HG02938 (cell line): ENCODE results near the gene UNC79.

Experiments used
- ATAC-seq: cut with Tn5 transposase; IDR thresholded peaks from one replicate; pipeline ENCODE4 v1.9.1; 2021; ENCODE audit warnings: mild to moderate bottlenecking, moderate library complexity; ENCODE audit not compliant: unreplicated experiment

The UNC79 gene

GRCh38 chr14:93655078-93655750 is 224.5 kb downstream of the UNC79 start:
- ATAC-seq: no peak

GRCh38 chr14:93657875-93658274 is 227.1 kb downstream of the UNC79 start:
- no peak for ATAC-seq

DNA sequence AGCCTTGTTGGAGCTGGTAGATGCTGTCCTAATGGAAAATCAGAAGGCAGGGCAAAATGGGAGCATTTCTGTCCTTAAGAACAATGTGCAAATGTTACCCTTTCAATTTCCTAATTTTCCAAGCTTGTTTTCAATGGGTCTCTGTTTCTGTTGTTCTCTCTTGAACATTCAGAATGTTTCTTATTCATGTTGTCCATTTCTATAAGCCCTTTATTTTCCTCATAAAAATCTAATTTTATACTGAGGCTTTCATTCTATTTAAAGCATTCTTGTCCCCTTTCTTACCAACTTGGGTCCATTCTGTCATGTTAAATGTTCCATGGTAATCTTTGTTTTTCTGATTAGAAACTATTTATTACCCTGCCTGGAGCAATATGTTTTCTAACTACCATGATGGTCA is 232.6 kb downstream of the UNC79 start:
- no peak for ATAC-seq

DNA sequence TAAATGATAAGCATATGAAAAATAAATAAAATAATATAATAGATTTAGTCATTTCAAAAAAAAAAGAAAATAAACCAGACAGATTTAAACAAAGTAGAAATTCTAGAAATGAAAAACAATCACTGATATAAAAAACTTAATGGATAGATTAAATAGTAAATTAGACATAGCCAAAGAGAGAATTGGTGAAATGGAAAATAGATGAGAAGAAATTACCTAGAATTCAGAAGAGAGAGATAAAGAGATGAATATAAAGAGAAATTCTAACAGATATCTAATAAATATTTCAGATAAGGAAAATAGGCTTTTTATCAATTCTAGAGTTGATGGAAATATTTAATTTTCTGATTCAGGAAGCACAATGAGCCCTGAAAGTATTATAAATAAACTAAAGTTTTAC is 234.4 kb downstream of the UNC79 start:
- ATAC-seq: no peak

DNA sequence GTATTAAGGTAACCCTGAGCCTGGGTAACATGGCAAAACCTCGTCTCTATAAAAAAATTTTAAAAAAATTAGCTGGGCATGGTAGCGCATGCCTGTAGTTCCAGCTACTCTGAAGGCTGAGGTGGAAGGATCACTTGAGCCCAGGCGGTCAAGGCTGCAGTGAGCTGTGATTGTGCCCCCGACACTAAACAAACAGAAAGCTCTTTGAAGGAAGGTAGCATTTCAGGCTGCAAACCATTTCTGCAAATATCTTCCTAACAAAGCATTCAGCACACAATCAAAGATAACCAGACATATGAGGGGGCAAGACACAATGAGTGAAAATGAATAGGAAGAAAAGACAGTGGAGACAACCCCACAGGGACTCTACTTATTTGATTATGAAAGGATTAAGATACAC is 238.9 kb downstream of the UNC79 start:
- no peak for ATAC-seq

- ATAC-seq: no peak
These were observed 243.6 kb downstream of the UNC79 start for GRCh38 chr14:93674343-93674742.

DNA sequence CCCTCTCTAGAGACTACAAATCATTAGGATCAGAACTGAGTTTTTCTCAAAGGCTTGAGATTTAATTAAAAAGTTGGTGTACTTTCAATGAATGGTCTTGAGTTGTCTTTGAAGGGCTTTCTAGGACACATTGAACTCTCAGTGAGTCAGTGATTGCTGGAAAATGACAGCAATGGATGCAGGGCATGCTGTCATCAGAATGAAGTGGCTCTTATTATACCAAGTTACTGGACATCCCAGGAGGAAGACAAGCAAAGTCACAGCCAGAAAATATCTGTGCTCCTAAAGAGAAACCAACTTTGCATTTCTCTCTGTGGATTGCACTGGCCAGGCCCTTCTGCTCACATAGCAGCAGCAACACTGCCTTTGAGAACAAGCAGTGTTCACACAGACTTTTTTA is 244.9 kb downstream of the UNC79 start:
- no peak for ATAC-seq

DNA sequence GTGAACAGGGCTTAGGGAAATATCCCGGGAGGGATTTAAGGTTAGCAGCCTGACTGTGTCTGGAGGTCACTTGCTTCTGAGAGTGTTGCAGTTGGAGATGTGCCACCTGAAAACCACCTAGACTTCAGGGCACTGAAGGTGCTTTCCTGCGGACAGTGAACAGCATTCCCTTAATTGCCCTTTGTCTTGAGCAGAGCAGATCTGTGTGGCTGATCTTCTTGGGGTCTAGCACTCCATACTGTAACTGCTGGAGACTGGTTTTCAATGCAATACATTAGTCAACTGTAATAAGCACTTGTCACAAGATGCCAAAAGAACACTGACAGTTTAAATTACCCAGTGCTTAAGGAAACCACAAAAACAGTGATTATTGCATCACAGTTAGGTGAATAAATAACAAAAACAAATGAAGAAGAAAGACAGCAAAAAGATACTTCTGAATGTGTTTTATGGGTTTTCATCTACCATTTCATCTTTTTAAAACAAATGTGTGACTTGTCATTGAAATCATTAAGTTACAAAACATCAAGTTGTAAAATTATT is 245.7 kb downstream of the UNC79 start:
- no peak for ATAC-seq

DNA sequence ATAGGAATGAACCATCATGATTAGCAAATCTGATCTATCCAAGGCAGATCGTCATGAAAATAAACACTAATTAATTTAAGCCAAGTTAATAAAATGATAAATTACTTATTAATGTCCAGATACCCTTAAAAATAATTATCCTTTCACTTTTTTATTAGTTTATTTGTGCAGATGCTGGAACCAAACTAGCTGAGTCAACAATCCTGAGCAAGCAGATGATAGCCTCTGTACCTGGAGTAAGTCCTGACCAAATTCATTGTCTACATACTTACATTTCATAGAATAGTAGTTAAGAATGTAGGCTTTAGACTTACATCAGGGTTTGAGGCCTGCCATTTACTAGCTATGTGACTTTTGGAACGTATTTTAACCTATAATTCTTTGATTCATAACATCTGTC is 251.7 kb downstream of the UNC79 start:
- no peak for ATAC-seq

GRCh38 chr14:93683226-93683625 is 252.5 kb downstream of the UNC79 start:
- no peak for ATAC-seq

GRCh38 chr14:93685121-93685895 is 254.6 kb downstream of the UNC79 start:
- no peak for ATAC-seq

- no peak for ATAC-seq
These were observed 255.5 kb downstream of the UNC79 start for GRCh38 chr14:93686268-93686667.

DNA sequence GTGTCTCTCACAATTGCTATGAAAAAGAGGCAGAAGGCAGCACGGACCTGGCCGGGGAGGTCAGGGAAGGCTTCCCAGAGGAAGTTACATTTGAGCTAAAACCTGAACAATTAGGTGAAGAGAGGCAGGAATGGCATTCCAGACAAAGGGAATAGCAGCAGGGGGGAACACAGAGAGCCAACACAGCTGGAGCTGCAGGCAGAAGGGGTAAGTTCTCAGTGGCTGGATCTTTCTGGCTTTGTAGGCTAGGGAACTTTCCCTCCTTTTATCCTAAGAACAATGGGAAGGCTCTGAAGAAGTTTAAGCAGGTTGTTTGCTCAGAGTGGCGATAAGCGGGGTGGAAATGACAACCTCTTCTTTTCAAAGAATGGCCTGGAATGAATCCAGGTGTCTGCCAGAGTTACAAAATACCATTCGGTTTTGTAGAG is 257.5 kb downstream of the UNC79 start:
- no peak for ATAC-seq

- no peak for ATAC-seq
These were observed 258.1 kb downstream of the UNC79 start for GRCh38 chr14:93688820-93689219.

DNA sequence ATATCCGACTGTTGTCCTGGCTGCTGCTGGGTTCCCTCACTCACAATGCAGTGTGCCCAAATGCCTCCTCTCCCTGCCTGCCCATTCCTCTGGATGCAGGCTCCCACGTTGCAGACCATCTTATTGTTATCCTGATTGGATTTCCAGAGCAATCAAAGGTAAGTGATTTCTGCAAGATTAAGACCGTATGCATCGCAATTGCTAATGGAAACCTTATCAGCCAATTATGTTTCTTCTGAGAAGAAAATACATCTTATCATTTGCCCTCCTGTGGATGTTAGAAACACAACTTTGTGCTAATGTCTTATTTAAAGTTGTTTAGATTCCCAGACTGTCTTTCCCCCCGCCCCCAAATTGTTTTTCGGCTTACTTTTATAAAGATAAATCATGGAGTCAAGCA is 259.4 kb downstream of the UNC79 start:
- no peak for ATAC-seq

- ATAC-seq: no peak
These were observed 260.5 kb downstream of the UNC79 start for GRCh38 chr14:93691042-93691780.

GRCh38 chr14:93693914-93694313 is 263.2 kb downstream of the UNC79 start:
- ATAC-seq: no peak

DNA sequence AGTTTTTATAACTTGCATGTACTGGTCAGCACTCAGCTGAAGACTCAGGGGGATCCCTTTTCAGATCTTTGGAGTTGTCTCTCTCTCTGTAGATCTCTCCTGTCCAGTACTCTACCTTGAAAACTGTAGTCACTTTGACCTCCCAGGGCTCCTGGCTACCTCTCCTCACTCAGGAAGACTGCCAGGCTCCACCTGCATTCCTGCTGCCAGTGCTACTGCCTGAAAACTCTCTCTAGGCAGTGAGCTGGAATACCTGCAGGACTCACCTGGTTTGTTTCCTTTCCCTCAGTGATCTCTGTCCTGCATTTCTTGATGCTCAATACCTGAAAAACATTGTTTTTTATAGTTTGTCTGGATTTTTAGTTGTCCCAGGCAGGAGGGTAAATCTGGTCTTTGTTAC is 270.2 kb downstream of the UNC79 start:
- no peak for ATAC-seq

DNA sequence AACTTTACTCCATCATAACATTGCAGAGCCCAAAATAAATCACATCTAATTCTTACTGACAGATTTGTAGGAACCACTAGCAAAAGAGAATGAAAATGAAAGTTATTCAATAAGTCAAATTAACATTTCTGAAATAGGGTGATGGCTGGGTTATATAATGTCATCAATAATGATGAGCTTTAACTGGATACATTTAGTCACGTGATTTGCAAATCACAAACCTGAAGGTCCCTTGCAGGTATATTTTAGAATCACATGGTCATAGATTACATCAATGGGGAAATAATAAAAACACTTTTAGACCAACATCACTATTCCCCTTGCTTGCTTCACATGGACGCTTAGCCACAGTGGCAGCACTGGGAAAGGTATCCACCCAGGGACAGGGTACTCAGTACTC is 270.8 kb downstream of the UNC79 start:
- ATAC-seq: no peak

- ATAC-seq: no peak
These were observed 272.2 kb downstream of the UNC79 start for GRCh38 chr14:93702946-93703345.

DNA sequence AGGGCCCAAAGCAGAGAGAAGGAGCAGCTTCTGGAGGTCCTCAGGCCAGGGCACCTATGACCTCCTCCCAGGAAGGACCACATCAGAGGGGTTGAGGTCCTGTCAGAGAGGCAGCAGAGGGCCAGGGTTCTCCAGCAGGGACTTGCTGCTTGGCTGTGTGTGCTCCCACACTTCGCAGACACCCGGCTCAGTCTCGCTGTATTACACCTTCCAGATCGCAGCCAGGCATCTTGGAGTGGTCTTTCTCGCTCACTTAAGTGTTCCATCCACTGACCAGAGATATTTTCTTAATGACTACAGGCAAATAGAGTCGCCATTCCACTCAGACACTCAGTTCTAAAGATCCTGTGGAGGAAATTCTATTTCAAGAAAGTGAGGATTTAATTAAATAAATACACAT is 273.2 kb downstream of the UNC79 start:
- no peak for ATAC-seq
